ENCODE data around the gene FAM174C.

The FAM174C gene

DNA sequence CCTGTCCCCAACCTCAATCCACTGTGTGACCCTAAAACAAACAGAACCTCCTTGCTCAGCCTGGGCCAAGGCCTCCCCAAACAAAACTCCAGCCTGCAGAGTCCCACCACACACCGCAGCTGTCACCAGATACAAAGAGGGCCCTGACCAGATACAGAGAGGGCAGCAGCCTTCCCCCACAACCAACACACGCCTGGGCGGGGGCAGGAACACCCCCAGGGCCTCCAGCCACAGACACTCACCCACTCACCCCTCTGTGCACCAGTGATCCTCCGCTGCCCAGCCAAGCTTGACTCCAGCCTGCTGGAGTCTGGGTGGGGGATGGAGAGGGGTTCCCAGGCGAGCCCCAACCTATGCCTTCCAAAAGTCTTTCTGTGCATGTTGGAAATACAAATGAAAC, 12.1 kb upstream of the FAM174C start:
- H3K4me3 ChIP-seq (ENCODE audit: low read length in 2 of 2), result peak overlapping the region in 1 of 2 donors; percentile 37
- no peaks in the 10 kb centered on the region for H3K27me3 ChIP-seq (ENCODE audit: control insufficient read depth in 2 of 2, insufficient read depth in 2 of 2, low read length in 2 of 2)
- peaks cover 70 to 74% of the 10 kb centered on the region in 2 donors for H3K4me1 ChIP-seq (ENCODE audit: control insufficient read depth in 2 of 2, insufficient read depth in 2 of 2, low read length in 2 of 2)
- H3K27ac ChIP-seq (ENCODE audit: low read depth in 2 of 2, low read length in 2 of 2), result peak overlapping the region; percentile 99 to 100
- H3K36me3 ChIP-seq (ENCODE audit: control insufficient read depth in 2 of 2, insufficient read depth in 2 of 2, low read length in 2 of 2), result no peaks in the 10 kb centered on the region
- peak overlapping the region; percentile 65 to 89 for H3K9ac ChIP-seq (ENCODE audit: low read depth in 1 of 2, low read length in 2 of 2)
- H3K9me3 ChIP-seq (ENCODE audit: control insufficient read depth in 2 of 2, low read length in 2 of 2), result no peaks in the 10 kb centered on the region

DNA sequence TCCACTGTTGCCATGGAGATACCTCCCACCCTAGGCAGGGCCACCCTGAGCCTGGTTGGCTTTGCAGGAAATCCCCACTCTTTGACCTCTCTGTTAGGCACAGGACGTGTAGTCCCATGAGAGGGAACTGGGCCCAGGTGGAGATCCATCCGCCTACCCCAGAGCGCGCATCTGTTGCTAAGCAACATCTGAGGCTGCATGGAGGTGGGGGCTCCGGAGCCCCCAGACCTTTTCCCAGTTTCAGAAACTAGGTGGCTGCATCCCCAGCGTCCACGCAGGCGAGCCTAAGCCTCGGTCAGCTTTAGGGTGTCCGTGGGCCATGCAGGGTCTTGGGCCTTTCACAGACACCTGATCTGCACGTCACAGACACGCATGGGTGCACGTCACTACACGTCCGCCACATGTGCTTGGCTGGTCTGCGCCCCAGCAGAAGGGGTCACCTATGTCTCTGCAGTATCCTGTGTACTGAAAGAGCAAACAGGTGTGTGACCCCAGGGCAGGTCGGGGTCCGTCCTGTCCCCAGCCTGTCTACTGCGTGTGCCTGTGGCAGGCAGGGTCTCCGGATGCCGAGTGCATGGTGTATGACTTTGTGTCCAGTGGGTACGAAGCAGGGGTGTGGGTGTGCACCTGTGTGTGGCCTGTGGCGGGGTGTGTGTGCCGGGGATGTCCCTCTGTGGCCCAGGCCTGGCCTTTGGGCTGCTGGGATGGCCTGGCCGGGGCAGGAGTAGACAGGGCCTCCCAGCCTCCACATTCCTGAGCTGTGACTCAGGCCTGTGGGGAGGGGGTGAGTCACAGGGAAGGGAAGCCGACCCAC, 10.3 kb upstream of the FAM174C start:
- H3K27me3 ChIP-seq (ENCODE audit: control insufficient read depth in 2 of 2, insufficient read depth in 2 of 2, low read length in 2 of 2), result no peaks in the 10 kb centered on the region
- H3K9ac ChIP-seq (ENCODE audit: low read depth in 1 of 2, low read length in 2 of 2), result peak overlapping the region in 1 of 2 donors; percentile 53
- H3K36me3 ChIP-seq (ENCODE audit: control insufficient read depth in 2 of 2, insufficient read depth in 2 of 2, low read length in 2 of 2), result no peaks in the 10 kb centered on the region
- H3K4me1 ChIP-seq (ENCODE audit: control insufficient read depth in 2 of 2, insufficient read depth in 2 of 2, low read length in 2 of 2), result peaks cover 67 to 69% of the 10 kb centered on the region in 2 donors
- H3K27ac ChIP-seq (ENCODE audit: low read depth in 2 of 2, low read length in 2 of 2), result peak overlapping the region; percentile 84 to 89
- H3K9me3 ChIP-seq (ENCODE audit: control insufficient read depth in 2 of 2, low read length in 2 of 2), result no peaks in the 10 kb centered on the region
- H3K4me3 ChIP-seq (ENCODE audit: low read length in 2 of 2), result peak overlapping the region in 1 of 2 donors; percentile 33

DNA sequence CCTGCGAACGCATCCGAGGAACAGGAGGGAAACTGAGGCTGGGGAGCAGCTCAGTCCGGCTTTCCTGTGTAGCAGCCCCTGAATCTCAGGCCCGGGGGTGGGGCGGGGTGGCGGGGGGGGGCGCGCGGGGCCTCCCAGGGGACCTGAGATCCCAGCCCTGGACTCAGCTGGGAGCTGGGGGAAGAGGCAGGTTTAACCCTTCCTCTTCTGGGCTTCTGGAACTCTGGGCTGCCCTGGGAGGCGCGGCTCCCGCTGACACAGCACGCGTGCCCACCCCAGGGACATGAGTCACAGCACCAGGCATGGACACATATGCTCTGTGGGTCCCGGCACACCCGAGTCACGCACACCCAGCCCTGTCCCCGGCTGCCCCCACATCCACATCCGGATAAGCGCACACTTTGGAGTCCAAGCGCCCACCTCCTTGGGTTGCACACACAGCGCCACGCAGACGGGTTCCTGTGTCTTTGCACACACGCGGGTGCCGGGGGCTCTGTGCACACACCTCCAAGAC, 9.7 kb upstream of the FAM174C start:
- peaks cover 67 to 69% of the 10 kb centered on the region in 2 donors for H3K4me1 ChIP-seq (ENCODE audit: control insufficient read depth in 2 of 2, insufficient read depth in 2 of 2, low read length in 2 of 2)
- no peaks in the 10 kb centered on the region for H3K9me3 ChIP-seq (ENCODE audit: control insufficient read depth in 2 of 2, low read length in 2 of 2)
- no peaks in the 10 kb centered on the region for H3K27me3 ChIP-seq (ENCODE audit: control insufficient read depth in 2 of 2, insufficient read depth in 2 of 2, low read length in 2 of 2)
- peak overlapping the region; percentile 61 to 66 for H3K4me3 ChIP-seq (ENCODE audit: low read length in 2 of 2)
- peak overlapping the region; percentile 89 to 93 for H3K27ac ChIP-seq (ENCODE audit: low read depth in 2 of 2, low read length in 2 of 2)
- peak overlapping the region; percentile 72 to 74 for H3K9ac ChIP-seq (ENCODE audit: low read depth in 1 of 2, low read length in 2 of 2)
- peaks cover 0 to 4% of the 10 kb centered on the region in 2 donors for H3K36me3 ChIP-seq (ENCODE audit: control insufficient read depth in 2 of 2, insufficient read depth in 2 of 2, low read length in 2 of 2)

- peak overlapping the region; percentile 89 to 93 for H3K27ac ChIP-seq (ENCODE audit: low read depth in 2 of 2, low read length in 2 of 2)
- peaks cover 5 to 10% of the 10 kb centered on the region in 2 donors for H3K36me3 ChIP-seq (ENCODE audit: control insufficient read depth in 2 of 2, insufficient read depth in 2 of 2, low read length in 2 of 2)
- peak overlapping the region; percentile 72 to 74 for H3K9ac ChIP-seq (ENCODE audit: low read depth in 1 of 2, low read length in 2 of 2)
- no peaks in the 10 kb centered on the region for H3K9me3 ChIP-seq (ENCODE audit: control insufficient read depth in 2 of 2, low read length in 2 of 2)
- no peaks in the 10 kb centered on the region for H3K27me3 ChIP-seq (ENCODE audit: control insufficient read depth in 2 of 2, insufficient read depth in 2 of 2, low read length in 2 of 2)
- H3K4me1 ChIP-seq (ENCODE audit: control insufficient read depth in 2 of 2, insufficient read depth in 2 of 2, low read length in 2 of 2), result peaks cover 71 to 75% of the 10 kb centered on the region in 2 donors
- H3K4me3 ChIP-seq (ENCODE audit: low read length in 2 of 2), result peak overlapping the region; percentile 61 to 66
These were observed 9.0 kb upstream of the FAM174C start for GRCh38 chr19:1266129-1266915.

- Histone ChIP-seq H3K36me3 (ENCODE audit: control insufficient read depth in 2 of 2, insufficient read depth in 2 of 2, low read length in 2 of 2) (peaks cover 12 to 17% of the 10 kb centered on the region in 2 donors), H3K4me1 (ENCODE audit: control insufficient read depth in 2 of 2, insufficient read depth in 2 of 2, low read length in 2 of 2) (peaks cover 71 to 75% of the 10 kb centered on the region in 2 donors), H3K27ac (ENCODE audit: low read depth in 2 of 2, low read length in 2 of 2) (peak overlapping the region; percentile 89 to 93), H3K9ac (ENCODE audit: low read depth in 1 of 2, low read length in 2 of 2) (peak overlapping the region; percentile 24 to 74), H3K4me3 (ENCODE audit: low read length in 2 of 2) (peak overlapping the region; percentile 60 to 61), H3K27me3 (ENCODE audit: control insufficient read depth in 2 of 2, insufficient read depth in 2 of 2, low read length in 2 of 2) (no peaks in the 10 kb centered on the region), H3K9me3 (ENCODE audit: control insufficient read depth in 2 of 2, low read length in 2 of 2) (no peaks in the 10 kb centered on the region)
These were observed 8.3 kb upstream of the FAM174C start for GRCh38 chr19:1266916-1267476.

DNA sequence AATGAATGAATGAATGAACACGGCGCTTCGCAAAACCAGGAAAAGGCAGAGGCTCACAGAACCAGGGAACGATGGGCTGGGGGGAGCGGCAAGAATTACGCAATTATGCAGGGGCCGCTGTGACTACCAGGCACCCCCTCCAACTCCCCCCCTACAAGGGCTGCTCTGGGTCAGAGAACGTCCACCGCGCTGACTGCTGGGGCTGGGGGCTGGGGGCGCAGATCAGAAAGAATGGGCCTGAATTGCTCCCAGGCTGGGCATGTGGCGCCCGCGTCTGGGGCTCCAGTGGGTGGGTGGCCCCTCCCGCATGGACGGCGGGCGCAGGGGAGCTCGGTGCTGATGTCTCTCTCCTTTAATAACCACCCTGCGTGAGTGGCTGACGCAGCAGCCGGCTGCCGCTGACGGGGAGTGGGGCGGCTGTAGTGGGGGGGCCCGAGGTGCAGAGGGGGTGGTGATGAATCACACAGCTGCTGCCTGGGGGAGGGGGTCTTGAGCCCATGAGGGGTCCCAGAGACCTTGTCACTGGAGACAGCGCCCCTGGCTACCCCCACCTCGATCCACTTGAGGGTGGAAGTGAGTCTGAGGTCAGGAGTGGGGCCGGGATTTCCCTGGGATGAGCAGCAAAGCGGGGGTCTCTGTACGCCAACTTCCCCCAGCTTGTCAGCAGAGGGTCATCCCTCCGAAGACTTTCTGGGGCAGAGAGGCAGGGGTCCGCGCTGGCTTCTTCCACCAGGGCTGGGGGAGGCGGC, 7.7 kb upstream of the FAM174C start:
- Histone ChIP-seq H3K4me3 (ENCODE audit: low read length in 2 of 2) (peak overlapping the region; percentile 60 to 61), H3K4me1 (ENCODE audit: control insufficient read depth in 2 of 2, insufficient read depth in 2 of 2, low read length in 2 of 2) (peaks cover 71 to 73% of the 10 kb centered on the region in 2 donors), H3K27ac (ENCODE audit: low read depth in 2 of 2, low read length in 2 of 2) (peak overlapping the region in 1 of 2 donors; percentile 93), H3K9ac (ENCODE audit: low read depth in 1 of 2, low read length in 2 of 2) (peak overlapping the region in 1 of 2 donors; percentile 74), H3K9me3 (ENCODE audit: control insufficient read depth in 2 of 2, low read length in 2 of 2) (no peaks in the 10 kb centered on the region), H3K27me3 (ENCODE audit: control insufficient read depth in 2 of 2, insufficient read depth in 2 of 2, low read length in 2 of 2) (no peaks in the 10 kb centered on the region), H3K36me3 (ENCODE audit: control insufficient read depth in 2 of 2, insufficient read depth in 2 of 2, low read length in 2 of 2) (peaks cover 19 to 23% of the 10 kb centered on the region in 2 donors)

DNA sequence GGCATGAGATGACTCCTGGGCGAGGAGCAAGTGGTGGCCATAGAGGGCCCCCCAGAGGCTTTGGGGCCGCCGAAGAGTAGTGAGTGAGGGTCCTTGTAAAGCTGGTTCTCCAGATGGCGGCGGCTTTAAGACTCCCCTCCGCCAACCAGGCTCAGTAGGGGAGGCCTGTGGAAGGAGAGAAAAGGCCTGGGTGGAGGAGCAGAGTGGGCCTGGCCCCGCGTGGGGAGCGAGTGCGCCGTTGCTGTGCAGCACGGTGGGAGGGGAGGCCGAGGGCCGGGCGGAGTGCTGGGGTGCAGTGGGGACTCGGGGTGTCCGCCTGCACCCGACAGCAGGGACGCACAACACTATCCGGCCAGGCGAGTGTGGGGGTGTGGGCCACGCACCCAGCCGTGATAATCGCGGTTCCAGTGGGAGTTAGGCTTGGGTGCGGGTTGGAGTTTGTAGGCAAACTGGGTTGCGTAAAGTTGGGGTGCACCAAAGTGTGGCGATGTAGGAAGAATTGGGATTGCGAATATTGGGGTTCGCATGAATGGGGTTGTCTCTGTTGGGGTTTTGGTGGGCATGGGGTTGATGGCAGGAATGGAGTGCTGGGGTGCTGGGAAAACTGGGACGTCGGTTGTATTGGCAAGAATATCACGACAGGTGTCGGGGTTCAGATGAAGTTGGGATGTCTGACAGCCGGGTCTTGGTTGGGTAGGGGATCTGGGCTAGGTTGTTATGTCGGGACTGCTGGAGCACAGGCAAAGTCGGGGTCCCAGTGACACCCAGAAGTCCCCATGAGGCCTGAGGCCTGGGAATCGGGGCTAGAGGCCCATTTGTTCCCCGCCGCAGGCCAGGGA, 6.9 kb upstream of the FAM174C start:
- Histone ChIP-seq H3K36me3 (ENCODE audit: control insufficient read depth in 2 of 2, insufficient read depth in 2 of 2, low read length in 2 of 2) (peaks cover 27 to 31% of the 10 kb centered on the region in 2 donors), H3K27me3 (ENCODE audit: control insufficient read depth in 2 of 2, insufficient read depth in 2 of 2, low read length in 2 of 2) (no peaks in the 10 kb centered on the region), H3K9me3 (ENCODE audit: control insufficient read depth in 2 of 2, low read length in 2 of 2) (no peaks in the 10 kb centered on the region), H3K27ac (ENCODE audit: low read depth in 2 of 2, low read length in 2 of 2) (peak overlapping the region; percentile 78 to 96), H3K4me1 (ENCODE audit: control insufficient read depth in 2 of 2, insufficient read depth in 2 of 2, low read length in 2 of 2) (peaks cover 71 to 74% of the 10 kb centered on the region in 2 donors), H3K9ac (ENCODE audit: low read depth in 1 of 2, low read length in 2 of 2) (peak overlapping the region; percentile 56 to 74), H3K4me3 (ENCODE audit: low read length in 2 of 2) (peak overlapping the region; percentile 33 to 48)

DNA sequence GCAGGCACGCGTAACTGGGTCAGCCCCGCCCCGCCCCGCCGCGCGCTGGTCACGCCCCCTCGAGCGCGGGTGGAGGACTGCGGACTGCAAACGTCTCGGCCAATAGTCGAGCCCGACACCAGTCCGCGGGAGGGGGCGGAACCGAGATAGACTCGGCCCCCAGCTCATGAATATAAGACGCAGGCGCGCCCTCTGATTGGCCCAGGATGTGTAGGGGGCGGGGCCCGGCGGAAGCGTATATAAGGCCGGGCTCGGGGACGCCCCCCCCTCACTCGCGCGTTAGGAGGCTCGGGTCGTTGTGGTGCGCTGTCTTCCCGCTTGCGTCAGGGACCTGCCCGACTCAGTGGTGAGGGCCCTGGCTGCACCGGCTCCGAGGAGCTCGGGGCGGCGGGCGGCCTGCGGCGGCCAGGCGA, 6.3 kb upstream of the FAM174C start, which contains the start of gene CIRBP:
Gene CIRBP (plus strand): TSS at position 268 of the 413 bp plus-strand sequence. CDS start 1,602 bp downstream, outside the sequence.
- no peaks in the 10 kb centered on the region for H3K9me3 ChIP-seq (ENCODE audit: control insufficient read depth in 2 of 2, low read length in 2 of 2)
- peak within 1 kb of the TSS; percentile 84 to 98 for H3K4me3 ChIP-seq (ENCODE audit: low read length in 2 of 2)
- H3K4me1 ChIP-seq (ENCODE audit: control insufficient read depth in 2 of 2, insufficient read depth in 2 of 2, low read length in 2 of 2), result peaks cover 72 to 76% of the 10 kb centered on the region in 2 donors
- peak within 1 kb of the TSS; percentile 90 to 96 for H3K9ac ChIP-seq (ENCODE audit: low read depth in 1 of 2, low read length in 2 of 2)
- H3K27ac ChIP-seq (ENCODE audit: low read depth in 2 of 2, low read length in 2 of 2), result peak within 1 kb of the TSS; percentile 95 to 96
- H3K27me3 ChIP-seq (ENCODE audit: control insufficient read depth in 2 of 2, insufficient read depth in 2 of 2, low read length in 2 of 2), result no peaks in the 10 kb centered on the region
- peaks cover 33 to 38% of the 10 kb centered on the region in 2 donors for H3K36me3 ChIP-seq (ENCODE audit: control insufficient read depth in 2 of 2, insufficient read depth in 2 of 2, low read length in 2 of 2)
